Mesenchymal stem cell (in vitro differentiated cells and primary cell): ENCODE data around the gene CIITA.
"Not testable (repeated sequence)": the region's sequence is repeated elsewhere in the genome, so short reads cannot be mapped to it uniquely, and the experiment has no call there.

Experiments
- DNase-seq: peaks from one replicate; pipeline ENCODE4 v3.0.0-alpha.2; 2013
- H2AFZ ChIP-seq: one replicate; pipeline ENCODE4 v1.6.1; 2013; ENCODE audit warnings: low read depth, mild to moderate bottlenecking, control low read depth, inconsistent platforms, low read length, moderate library complexity
- H2AK5ac ChIP-seq: 2 replicates; pipeline ENCODE4 v1.6.1; 2013; ENCODE audit warnings: low read length, moderate library complexity, mild to moderate bottlenecking, inconsistent platforms; ENCODE audit not compliant: severe bottlenecking
- H2BK120ac ChIP-seq: one replicate; pipeline ENCODE4 v1.6.1; 2013; ENCODE audit warnings: low read depth, mild to moderate bottlenecking, inconsistent platforms, low read length, moderate library complexity
- H2BK12ac ChIP-seq, 2 experiments: one replicate each; pipeline ENCODE4 v1.6.1; 2013; ENCODE audit warnings: inconsistent platforms in 2 of 2, low read length in 2 of 2, mild to moderate bottlenecking in 2 of 2, moderate library complexity in 2 of 2, control low read depth in 1 of 2
- H2BK15ac ChIP-seq: one replicate; pipeline ENCODE4 v1.6.1; 2013; ENCODE audit warnings: mild to moderate bottlenecking, low read depth, inconsistent platforms; ENCODE audit not compliant: poor library complexity, severe bottlenecking
- H2BK5ac ChIP-seq: 2 replicates; pipeline ENCODE4 v1.6.1; 2013; ENCODE audit warnings: low read depth, mild to moderate bottlenecking, low read length, control low read depth, inconsistent platforms; ENCODE audit not compliant: poor library complexity, severe bottlenecking
- H3K14ac ChIP-seq, 2 experiments: one replicate each; pipeline ENCODE4 v1.6.1; 2013; ENCODE audit warnings: inconsistent platforms in 2 of 2, low read length in 2 of 2, control low read depth in 1 of 2, mild to moderate bottlenecking in 1 of 2, moderate library complexity in 1 of 2
- H3K18ac ChIP-seq, 2 experiments: one replicate each; pipeline ENCODE4 v1.6.1; 2013; ENCODE audit warnings: inconsistent platforms in 2 of 2, low read length in 2 of 2, control low read depth in 1 of 2, low read depth in 1 of 2, mild to moderate bottlenecking in 1 of 2
- H3K23ac ChIP-seq, 2 experiments: one replicate each; pipeline ENCODE4 v1.6.1; 2013; ENCODE audit warnings: inconsistent platforms in 2 of 2, low read length in 2 of 2, mild to moderate bottlenecking in 2 of 2, moderate library complexity in 2 of 2, control low read depth in 1 of 2
- H3K27ac ChIP-seq: 2 replicates; pipeline ENCODE4 v1.5.1; 2013; ENCODE audit warnings: mild to moderate bottlenecking, moderate library complexity, low read length, control low read depth, inconsistent platforms; ENCODE audit not compliant: poor library complexity, severe bottlenecking
- H3K27me3 ChIP-seq, 2 experiments: 2 replicates each; pipeline versions ENCODE4 v1.6.1 to v1.7.0; 2013; ENCODE audit warnings: low read length in 2 of 2, mild to moderate bottlenecking in 2 of 2, moderate library complexity in 2 of 2, control low read depth in 1 of 2, inconsistent platforms in 1 of 2; ENCODE audit not compliant: control insufficient read depth in 1 of 2, insufficient read depth in 1 of 2
- H3K36me3 ChIP-seq, 2 experiments: 2 replicates each; pipeline versions ENCODE4 v1.6.1 to v1.7.0; 2013; ENCODE audit warnings: low read length in 2 of 2, control low read depth in 1 of 2, inconsistent platforms in 1 of 2, low read depth in 1 of 2, mild to moderate bottlenecking in 1 of 2; ENCODE audit not compliant: insufficient read depth in 2 of 2, control insufficient read depth in 1 of 2
- H3K4ac ChIP-seq, 2 experiments: one replicate each; pipeline ENCODE4 v1.6.1; 2013; ENCODE audit warnings: inconsistent platforms in 2 of 2, low read length in 2 of 2, mild to moderate bottlenecking in 2 of 2, moderate library complexity in 2 of 2, control low read depth in 1 of 2, low read depth in 1 of 2
- H3K4me1 ChIP-seq: 2 replicates; pipeline ENCODE4 v1.6.1; 2013; ENCODE audit warnings: low read depth, low read length, control low read depth; ENCODE audit not compliant: control insufficient read depth, insufficient read depth
- H3K4me2 ChIP-seq: 2 replicates; pipeline ENCODE4 v1.6.1; 2013; ENCODE audit warnings: low read length, mild to moderate bottlenecking, inconsistent platforms; ENCODE audit not compliant: poor library complexity, severe bottlenecking
- H3K4me3 ChIP-seq, 2 experiments: 2 replicates each; pipeline versions ENCODE4 v1.5.1 to v1.7.0; 2013; ENCODE audit warnings: low read length in 2 of 2, mild to moderate bottlenecking in 2 of 2, control low read depth in 1 of 2, low read depth in 1 of 2; ENCODE audit not compliant: insufficient read depth in 1 of 2
- H3K79me1 ChIP-seq: replicated peaks from 2 replicates; pipeline ENCODE4 v1.6.1; 2013; ENCODE audit warnings: mild to moderate bottlenecking, control low read depth, low read length, inconsistent platforms; ENCODE audit not compliant: poor library complexity, severe bottlenecking
- H3K9ac ChIP-seq: 2 replicates; pipeline ENCODE4 v1.7.0; 2013; ENCODE audit warnings: mild to moderate bottlenecking, low read length, moderate library complexity
- H3K9me3 ChIP-seq: 2 replicates; pipeline ENCODE4 v1.7.0; 2013; ENCODE audit warnings: mild to moderate bottlenecking, low read length; ENCODE audit not compliant: control insufficient read depth
- H4K8ac ChIP-seq: one replicate; pipeline ENCODE4 v1.6.1; 2013; ENCODE audit warnings: inconsistent platforms, mild to moderate bottlenecking, low read length, moderate library complexity
- H4K91ac ChIP-seq: one replicate; pipeline ENCODE4 v1.6.1; 2013; ENCODE audit warnings: mild to moderate bottlenecking, low read length, inconsistent platforms
- WGBS: methylation state at CpG from one replicate; pipeline ENCODE4 v1.1.7; 2013; ENCODE audit warnings: mixed read lengths; 5-methylcytosine and 5-hydroxymethylcytosine counted together

CIITA gene

DNA sequence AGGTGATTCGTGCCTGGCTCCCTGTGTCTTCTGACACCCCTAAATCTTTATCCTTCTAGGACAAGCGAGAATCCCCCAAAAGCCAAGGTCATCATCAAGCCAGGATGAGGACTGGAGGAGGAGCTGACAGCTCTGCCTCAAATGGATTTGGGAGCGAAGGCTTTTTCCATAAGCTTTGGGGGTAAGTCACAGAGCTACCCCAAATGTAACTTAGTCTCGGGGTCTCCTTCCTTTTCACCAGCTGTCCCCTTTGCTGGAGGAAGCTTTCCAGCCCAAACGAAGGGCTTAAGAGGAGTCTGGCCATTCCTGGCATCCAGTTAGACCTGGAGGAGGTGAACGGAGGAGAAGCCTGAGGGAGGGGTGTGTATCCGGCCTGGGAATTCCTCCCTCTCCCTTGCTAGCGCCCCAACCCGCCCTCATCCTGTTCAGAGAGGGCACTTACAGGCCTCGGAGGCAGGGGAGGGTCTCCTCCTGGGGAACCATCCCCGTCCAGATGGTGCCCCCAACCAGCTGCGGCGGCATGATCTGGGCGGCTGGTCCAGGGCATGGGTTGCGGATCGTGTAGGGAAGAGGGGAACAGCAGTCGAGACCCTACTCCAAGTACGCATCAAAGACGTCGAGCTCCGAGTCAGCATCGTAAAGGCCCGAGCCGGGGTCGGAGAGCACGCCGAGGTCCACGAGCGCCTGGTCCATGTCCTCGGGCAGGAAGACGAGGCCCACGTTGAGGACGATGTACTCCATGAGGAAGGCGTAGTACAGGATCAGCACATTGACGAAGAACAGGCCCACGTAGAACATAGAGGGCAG lies 64.3 kb downstream of the CIITA start:
- Histone ChIP-seq H3K4me3 (peak overlapping the region; percentile 71 to 93), H2AFZ (no peak overlapping the region), H4K91ac (peak overlapping the region; percentile 46), H3K23ac (peak overlapping the region; percentile 40 to 62), H3K14ac (no peak overlapping the region), H3K4me1 (peaks cover 40% of the 10 kb centered on the region), H3K9ac (peak overlapping the region; percentile 85), H3K79me1 (peaks cover 33% of the 10 kb centered on the region), H3K4me2 (peak overlapping the region; percentile 95), H2BK15ac (no peak overlapping the region), H3K36me3 (peaks cover 15 to 28% of the 10 kb centered on the region in 2 experiments), H3K27ac (no peak overlapping the region), H3K9me3 (no peaks in the 10 kb centered on the region), H3K18ac (peak overlapping the region; percentile 46 to 47), H3K27me3 (no peaks in the 10 kb centered on the region), H3K4ac (no peak overlapping the region), H2BK5ac (no peak overlapping the region), H4K8ac (no peak overlapping the region), H2BK12ac (no peak overlapping the region), H2BK120ac (no peak overlapping the region), H2AK5ac (no peak overlapping the region)
- 6% methylated on average over 28 of the region's 36 CpGs for WGBS
- DNase-seq, result no peak

DNA sequence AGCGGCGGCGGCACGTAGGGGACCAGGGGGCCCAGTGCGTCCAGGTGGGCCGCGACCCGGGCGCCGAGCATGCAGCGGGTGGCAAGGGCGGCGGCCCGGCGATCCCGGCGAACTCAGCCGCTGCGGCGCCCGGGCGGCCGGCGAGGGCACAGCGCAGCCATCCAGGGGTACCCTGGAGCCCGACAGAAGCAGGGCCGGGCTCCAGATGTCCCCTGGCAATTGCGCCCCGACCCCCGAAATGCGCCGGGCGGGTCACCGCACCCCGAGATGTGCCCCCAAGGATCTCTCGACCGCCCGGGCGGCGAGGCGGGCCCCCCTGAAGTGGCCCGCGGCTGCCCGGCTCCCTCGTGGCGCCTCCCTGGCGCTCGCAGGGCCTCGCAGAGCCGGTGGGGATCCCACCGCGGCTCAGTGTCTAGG lies 64.9 kb downstream of the CIITA start:
- H3K36me3 ChIP-seq, result peaks cover 14 to 23% of the 10 kb centered on the region in 2 experiments
- WGBS, result 0% methylated on average over 25 of the region's 52 CpGs

DNA sequence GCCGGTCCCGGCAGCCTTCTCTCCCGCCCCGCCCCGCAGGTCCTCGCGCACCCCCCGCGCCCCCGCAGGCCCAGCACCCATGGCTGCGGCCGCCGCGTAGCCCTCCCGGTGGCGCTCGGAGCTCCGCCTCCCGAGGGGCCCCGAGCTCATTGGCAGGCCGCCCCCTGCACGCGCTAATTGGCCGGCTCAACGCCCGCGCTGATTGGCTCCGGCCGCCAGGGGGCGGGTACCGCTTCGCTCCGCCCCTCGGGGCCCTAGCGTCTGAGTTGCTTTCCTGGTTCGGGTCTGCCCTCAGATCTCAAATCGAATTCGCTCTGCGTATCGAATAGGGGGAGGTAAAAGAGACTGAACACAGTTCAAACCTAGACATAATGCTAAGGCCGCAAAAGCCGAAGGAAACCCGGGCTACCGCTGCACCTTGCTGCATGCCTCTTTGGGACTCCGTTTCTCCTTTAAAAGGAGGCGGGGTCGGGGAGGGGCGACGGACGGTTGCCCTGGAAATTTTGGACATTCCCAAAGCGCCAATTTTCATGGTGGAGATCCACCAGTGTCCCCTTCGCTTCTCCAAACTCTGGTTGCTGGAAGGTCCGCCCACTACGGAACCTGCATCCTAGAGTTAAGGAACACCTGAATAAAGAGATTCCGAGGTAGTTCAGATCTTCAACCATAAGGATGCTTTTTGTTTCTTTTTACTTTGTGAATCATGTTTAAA lies 65.5 kb downstream of the CIITA start, which contains the start of gene DEXI:
DEXI (minus strand) TSS at position 117 of the 712 bp plus-strand sequence. CDS start 463 bp downstream, outside the sequence.
- whole genome bisulfite sequencing, result 8% methylated on average over 46 of the region's 55 CpGs
- Histone ChIP-seq H3K9me3 (no peaks in the 10 kb centered on the region), H2BK120ac (peak within 1 kb of the TSS; percentile 43), H3K14ac (peak within 1 kb of the TSS in 1 of 2 experiments; percentile 37), H3K4me3 (peak within 1 kb of the TSS; percentile 71 to 93), H3K36me3 (peaks cover 8 to 23% of the 10 kb centered on the region in 2 experiments), H3K79me1 (peaks cover 25% of the 10 kb centered on the region), H3K4ac (peak within 1 kb of the TSS in 1 of 2 experiments; percentile 80), H2AK5ac (no peak within 1 kb of the TSS), H3K4me1 (peaks cover 47% of the 10 kb centered on the region), H3K23ac (peak within 1 kb of the TSS; percentile 40 to 62), H2BK15ac (peak within 1 kb of the TSS; percentile 35), H3K18ac (peak within 1 kb of the TSS; percentile 47 to 90), H3K9ac (peak within 1 kb of the TSS; percentile 90), H3K27me3 (no peaks in the 10 kb centered on the region), H4K8ac (peak within 1 kb of the TSS; percentile 66), H2AFZ (peak within 1 kb of the TSS; percentile 80), H3K27ac (peak within 1 kb of the TSS; percentile 78), H3K4me2 (peak within 1 kb of the TSS; percentile 95), H2BK12ac (peak within 1 kb of the TSS in 1 of 2 experiments; percentile 61), H2BK5ac (peak within 1 kb of the TSS; percentile 60), H4K91ac (peak within 1 kb of the TSS; percentile 46)
- peak; percentile 90 for DNase-seq

More for the DNA sequence above, 64.9 kb downstream of the CIITA start:
- DNase-seq, H2BK5ac ChIP-seq, H2BK12ac ChIP-seq, H3K27me3 ChIP-seq, H2AK5ac ChIP-seq, H3K9me3 ChIP-seq, H3K23ac ChIP-seq, H4K91ac ChIP-seq, H2AFZ ChIP-seq, H3K27ac ChIP-seq, H3K14ac ChIP-seq: not testable (repeated sequence)
- H2BK120ac ChIP-seq, result peak overlapping the region; percentile 43
- peaks cover 45% of the 10 kb centered on the region for H3K4me1 ChIP-seq
- H2BK15ac ChIP-seq, result peak overlapping the region; percentile 35
- H3K4me2 ChIP-seq, result peak overlapping the region; percentile 60
- H3K79me1 ChIP-seq, result peaks cover 30% of the 10 kb centered on the region
- H3K4me3 ChIP-seq, result peak overlapping the region; percentile 71 to 93
- H4K8ac ChIP-seq, result peak overlapping the region; percentile 57
- H3K4ac ChIP-seq, result peak overlapping the region in 1 of 2 experiments; percentile 37
- H3K18ac ChIP-seq, result peak overlapping the region in 1 of 2 experiments; percentile 46
- H3K9ac ChIP-seq, result peak overlapping the region; percentile 85

DNA sequence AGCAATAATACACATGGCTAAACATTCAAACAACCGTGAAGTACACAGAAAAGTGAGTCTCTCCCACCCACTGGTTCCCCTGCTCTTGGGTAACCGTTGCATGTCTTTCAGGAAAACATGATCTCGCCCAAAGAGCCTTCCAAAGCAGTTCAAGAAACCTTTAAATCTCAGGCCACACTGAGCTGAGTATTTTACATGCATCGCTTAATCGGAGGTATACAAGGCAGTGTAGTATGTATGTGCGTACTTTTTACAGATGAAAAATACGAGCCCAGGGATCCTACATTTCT lies 66.0 kb downstream of the CIITA start:
- Histone ChIP-seq H2BK120ac (no peak overlapping the region), H4K91ac (no peak overlapping the region), H3K4me2 (no peak overlapping the region), H3K36me3 (peaks cover 5 to 23% of the 10 kb centered on the region in 2 experiments), H3K4me3 (peak overlapping the region in 1 of 2 experiments; percentile 84), H3K9ac (peak overlapping the region; percentile 90), H2AK5ac (no peak overlapping the region), H3K18ac (no peak overlapping the region), H2BK5ac (no peak overlapping the region), H2BK15ac (no peak overlapping the region), H3K23ac (no peak overlapping the region), H3K9me3 (no peaks in the 10 kb centered on the region), H2AFZ (no peak overlapping the region), H3K79me1 (peaks cover 22% of the 10 kb centered on the region), H3K27me3 (no peaks in the 10 kb centered on the region), H3K27ac (peak overlapping the region; percentile 1), H4K8ac (no peak overlapping the region), H3K4ac (no peak overlapping the region), H3K14ac (no peak overlapping the region), H3K4me1 (peaks cover 44% of the 10 kb centered on the region), H2BK12ac (no peak overlapping the region)
- WGBS, result 82% methylated on average over 7 of the region's 7 CpGs
- no peak for DNase-seq
